Muscle layer of colon (tissue), 2 donors: ENCODE measurements around the gene ARRB1.

Experiments used
- H3K27ac ChIP-seq: one replicate; pipeline ENCODE4 v1.7.0; 2013; ENCODE audit warnings: low read depth, mild to moderate bottlenecking, low read length, moderate library complexity
- H3K27me3 ChIP-seq, 2 donors: one replicate each; pipeline ENCODE4 v1.7.0; 2013; ENCODE audit warnings: low read length in 2 of 2, mild to moderate bottlenecking in 2 of 2; ENCODE audit not compliant: insufficient read depth in 2 of 2, control insufficient read depth in 1 of 2
- H3K36me3 ChIP-seq: one replicate; pipeline ENCODE4 v1.7.0; 2013; ENCODE audit warnings: mild to moderate bottlenecking, low read length; ENCODE audit not compliant: insufficient read depth
- H3K4me1 ChIP-seq: one replicate; pipeline ENCODE4 v1.7.0; 2013; ENCODE audit warnings: mild to moderate bottlenecking, low read length; ENCODE audit not compliant: insufficient read depth
- H3K4me3 ChIP-seq, 2 donors: one replicate each; pipeline ENCODE4 v1.7.0; 2013; ENCODE audit warnings: low read length in 2 of 2, low read depth in 1 of 2, mild to moderate bottlenecking in 1 of 2, moderate library complexity in 1 of 2
- H3K9ac ChIP-seq: one replicate; pipeline ENCODE4 v1.7.0; 2013; ENCODE audit warnings: low read length
- H3K9me3 ChIP-seq: one replicate; pipeline ENCODE4 v1.7.0; 2013; ENCODE audit warnings: mild to moderate bottlenecking, low read length
- donor health status: abdominal sarcoma.
- donor health status: Adenocarcinoma of cecum.

The ARRB1 gene

GRCh38 chr11:75303544-75304224 lies 47.8 kb downstream of the ARRB1 start:
- Histone ChIP-seq H3K9ac (no peak overlapping the region), H3K4me3 (no peak overlapping the region), H3K36me3 (no peaks in the 10 kb centered on the region), H3K4me1 (peaks cover 45% of the 10 kb centered on the region), H3K9me3 (no peaks in the 10 kb centered on the region), H3K27me3 (no peaks in the 10 kb centered on the region), H3K27ac (no peak overlapping the region)

DNA sequence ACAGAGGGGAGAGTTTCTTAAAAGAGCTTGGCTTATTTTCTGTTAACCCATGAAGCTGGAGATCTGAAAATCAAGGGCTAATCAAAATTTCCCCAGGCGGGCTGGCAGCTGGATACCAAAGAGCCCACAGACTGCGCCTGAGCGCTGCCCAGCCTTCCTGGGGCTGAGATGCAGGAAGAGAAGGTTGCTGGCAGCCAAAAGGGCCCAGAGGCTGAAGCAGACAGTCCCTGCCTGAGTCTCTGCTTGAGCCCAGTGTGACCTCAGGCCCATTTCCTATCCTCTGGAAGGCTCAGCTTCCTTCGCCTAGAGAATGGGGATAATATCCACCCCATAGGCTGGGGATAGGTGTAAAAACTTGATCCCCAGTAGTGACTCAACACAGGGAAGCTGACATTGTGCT lies 49.1 kb downstream of the ARRB1 start:
- no peak overlapping the region for H3K9ac ChIP-seq

DNA sequence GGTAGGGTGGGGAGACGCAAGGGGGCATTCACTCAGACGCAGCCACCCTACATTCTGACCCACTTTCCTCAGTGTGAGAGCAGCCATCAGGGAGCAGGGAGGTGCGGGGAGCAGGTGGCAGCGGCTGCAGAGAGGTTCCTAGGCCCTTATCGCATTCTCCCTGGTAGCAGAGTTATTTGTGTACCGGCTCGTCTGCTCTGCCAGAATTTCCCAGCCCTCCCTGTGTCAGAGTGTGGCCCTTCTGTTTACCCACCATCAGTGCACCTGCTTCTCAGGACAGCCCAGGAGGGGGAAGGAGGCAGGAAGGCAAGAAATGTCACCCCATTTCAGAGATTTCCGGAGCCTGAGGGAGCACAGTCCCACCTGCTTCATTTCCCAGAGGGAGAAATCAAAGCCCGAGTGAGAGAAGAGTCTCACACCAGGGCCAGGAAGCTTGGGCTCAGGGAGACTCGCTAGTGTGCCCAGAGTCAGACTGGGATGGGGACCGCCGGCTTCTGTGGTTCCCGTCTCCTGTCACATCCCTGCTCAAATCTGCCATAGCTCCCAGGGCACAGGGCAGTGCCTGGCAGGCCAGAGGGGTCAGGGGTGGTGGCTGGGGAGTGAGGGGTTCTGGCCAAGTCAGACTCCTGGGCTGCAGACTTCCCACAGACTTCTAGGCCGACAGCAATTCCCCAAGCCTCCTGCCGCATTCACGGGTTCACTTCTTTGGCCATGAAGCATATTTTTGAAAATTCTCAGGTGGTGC lies 49.7 kb downstream of the ARRB1 start:
- Histone ChIP-seq H3K4me1 (peaks cover 29% of the 10 kb centered on the region), H3K9me3 (no peaks in the 10 kb centered on the region), H3K36me3 (no peaks in the 10 kb centered on the region), H3K27me3 (no peaks in the 10 kb centered on the region), H3K4me3 (no peak overlapping the region), H3K27ac (no peak overlapping the region), H3K9ac (no peak overlapping the region)

More for the DNA sequence above, 49.1 kb downstream of the ARRB1 start:
- peaks cover 35% of the 10 kb centered on the region for H3K4me1 ChIP-seq
- no peaks in the 10 kb centered on the region for H3K27me3 ChIP-seq
- H3K36me3 ChIP-seq = no peaks in the 10 kb centered on the region
- H3K4me3 ChIP-seq = no peak overlapping the region
- no peaks in the 10 kb centered on the region for H3K9me3 ChIP-seq
- H3K27ac ChIP-seq = no peak overlapping the region

DNA sequence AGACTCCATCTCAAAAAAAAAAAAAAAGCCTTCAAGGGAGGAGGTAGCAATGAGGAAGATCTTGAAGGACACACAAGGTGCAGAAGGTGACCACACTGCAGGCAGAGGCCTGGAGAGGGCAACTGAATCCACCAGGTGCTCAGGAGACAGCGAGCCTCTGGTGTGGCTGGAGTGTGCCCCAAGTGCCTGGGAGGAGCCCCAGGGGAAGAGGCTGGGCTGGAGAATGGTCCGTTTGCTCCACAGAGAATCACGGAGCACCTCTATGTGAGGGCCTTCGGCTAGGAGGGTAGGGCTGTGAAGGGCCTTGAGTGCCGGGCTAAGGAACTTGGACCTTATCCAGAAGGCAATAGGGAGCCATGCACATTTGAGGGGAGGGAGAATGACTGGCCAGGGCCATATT lies 50.3 kb downstream of the ARRB1 start:
- Histone ChIP-seq H3K27me3 (no peaks in the 10 kb centered on the region), H3K9ac (no peak overlapping the region), H3K4me1 (peaks cover 22% of the 10 kb centered on the region), H3K36me3 (no peaks in the 10 kb centered on the region), H3K27ac (no peak overlapping the region), H3K4me3 (no peak overlapping the region), H3K9me3 (no peaks in the 10 kb centered on the region)

GRCh38 chr11:75298976-75299260 lies 52.5 kb downstream of the ARRB1 start:
- Histone ChIP-seq H3K9me3 (no peaks in the 10 kb centered on the region), H3K4me3 (no peak overlapping the region), H3K4me1 (peaks cover 21% of the 10 kb centered on the region), H3K27ac (no peak overlapping the region), H3K36me3 (no peaks in the 10 kb centered on the region), H3K9ac (no peak overlapping the region), H3K27me3 (no peaks in the 10 kb centered on the region)

- no peak overlapping the region for H3K27ac ChIP-seq
- H3K9ac ChIP-seq = no peak overlapping the region
These were observed 53.1 kb downstream of the ARRB1 start for GRCh38 chr11:75298191-75298975.

GRCh38 chr11:75293903-75294302 lies 57.6 kb downstream of the ARRB1 start:
- H3K9me3 ChIP-seq = no peaks in the 10 kb centered on the region
- H3K36me3 ChIP-seq = peaks cover 12% of the 10 kb centered on the region
- no peak overlapping the region for H3K27ac ChIP-seq
- no peak overlapping the region for H3K4me3 ChIP-seq
- H3K4me1 ChIP-seq = no peaks in the 10 kb centered on the region
- no peak overlapping the region for H3K9ac ChIP-seq
- no peaks in the 10 kb centered on the region for H3K27me3 ChIP-seq

More at GRCh38 chr11:75298191-75298975, 53.1 kb downstream of the ARRB1 start:
- Histone ChIP-seq H3K4me1 (peaks cover 17% of the 10 kb centered on the region), H3K27me3 (no peaks in the 10 kb centered on the region), H3K9me3 (no peaks in the 10 kb centered on the region), H3K4me3 (no peak overlapping the region), H3K36me3 (no peaks in the 10 kb centered on the region)

DNA sequence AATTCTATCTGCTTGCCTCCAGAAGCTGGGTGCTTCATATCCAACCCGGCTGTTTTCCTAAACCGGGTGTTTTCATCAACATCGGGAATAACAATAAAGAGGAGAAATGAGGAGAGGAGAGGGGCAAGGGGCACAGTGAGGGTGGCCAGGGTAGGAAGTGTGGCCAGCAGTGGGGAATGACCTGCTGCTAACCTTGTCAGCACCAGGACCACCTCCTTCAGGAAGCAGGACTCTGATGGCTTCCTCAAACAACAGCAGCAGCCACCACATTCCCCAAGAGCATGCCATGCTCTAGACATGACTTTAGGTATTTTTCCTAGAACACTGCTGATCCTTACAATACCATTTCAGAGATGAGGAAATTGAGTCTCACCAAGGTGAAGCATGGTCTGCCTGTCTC lies 58.5 kb downstream of the ARRB1 start:
- Histone ChIP-seq H3K9ac (no peak overlapping the region), H3K36me3 (peaks cover 12% of the 10 kb centered on the region), H3K27ac (no peak overlapping the region)

DNA sequence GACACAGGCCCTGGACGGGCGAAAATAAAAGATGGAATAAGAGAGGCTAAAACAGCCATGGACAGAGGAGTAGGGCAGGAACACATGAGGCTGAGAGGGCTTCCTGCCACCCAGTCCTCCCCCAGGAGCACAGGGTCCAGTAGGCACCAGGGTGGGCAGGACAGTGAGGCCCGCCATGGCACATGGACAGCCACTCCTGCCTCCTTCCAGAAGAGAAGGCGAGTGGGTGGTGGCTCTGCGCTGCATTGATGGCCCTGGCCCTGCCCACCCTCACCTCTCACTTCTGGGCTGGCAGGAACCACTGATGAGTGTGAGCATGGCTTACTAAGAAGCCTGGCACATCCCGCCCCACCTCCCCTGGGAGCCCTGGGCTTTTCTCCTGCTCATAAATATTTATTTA lies 59.7 kb downstream of the ARRB1 start:
- Histone ChIP-seq H3K27me3 (no peaks in the 10 kb centered on the region), H3K4me1 (no peaks in the 10 kb centered on the region), H3K4me3 (no peak overlapping the region), H3K9ac (no peak overlapping the region), H3K27ac (no peak overlapping the region), H3K9me3 (no peaks in the 10 kb centered on the region), H3K36me3 (peaks cover 21% of the 10 kb centered on the region)

More for the DNA sequence above, 58.5 kb downstream of the ARRB1 start:
- Histone ChIP-seq H3K4me3 (no peak overlapping the region), H3K4me1 (no peaks in the 10 kb centered on the region), H3K9me3 (no peaks in the 10 kb centered on the region), H3K27me3 (no peaks in the 10 kb centered on the region)

DNA sequence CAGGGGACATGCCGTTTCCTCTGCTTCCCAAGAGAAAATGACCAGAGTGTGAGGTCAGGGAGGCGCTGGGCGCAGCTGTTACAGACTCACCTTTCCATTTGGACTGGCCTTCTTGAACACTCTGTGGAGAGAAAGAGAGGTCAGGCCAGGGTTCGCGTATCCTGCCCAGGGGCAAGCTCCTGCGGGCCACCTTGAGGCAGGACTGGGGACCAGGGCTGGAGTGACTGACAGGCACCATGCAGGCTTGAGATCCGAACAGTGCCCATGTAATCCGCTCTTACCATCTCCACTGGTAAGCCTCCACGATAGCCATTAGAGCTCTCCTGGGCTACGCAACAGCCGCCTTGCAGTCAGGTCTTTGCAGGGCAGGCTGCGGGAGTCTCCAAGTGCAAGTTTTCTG lies 61.5 kb downstream of the ARRB1 start:
- Histone ChIP-seq H3K9ac (no peak overlapping the region), H3K9me3 (no peaks in the 10 kb centered on the region), H3K4me3 (no peak overlapping the region), H3K27ac (no peak overlapping the region), H3K27me3 (no peaks in the 10 kb centered on the region), H3K36me3 (peaks cover 35% of the 10 kb centered on the region), H3K4me1 (no peaks in the 10 kb centered on the region)

- no peaks in the 10 kb centered on the region for H3K4me1 ChIP-seq
- H3K36me3 ChIP-seq = peaks cover 37% of the 10 kb centered on the region
- no peak overlapping the region for H3K9ac ChIP-seq
- no peak overlapping the region for H3K27ac ChIP-seq
- no peak overlapping the region for H3K4me3 ChIP-seq
- H3K27me3 ChIP-seq = no peaks in the 10 kb centered on the region
- H3K9me3 ChIP-seq = no peaks in the 10 kb centered on the region
These were observed 62.0 kb downstream of the ARRB1 start for GRCh38 chr11:75289511-75289760.
